ENCODE results near the gene NOC2L. TPM values are rescaled to one million over a fixed set of nuclear protein-coding genes. Genes with fewer than 3 reads are reported as not detected.

NOC2L gene
- polyA plus RNA-seq, 3 donors = 56.1 to 60.0 (median 59.4) TPM

DNA sequence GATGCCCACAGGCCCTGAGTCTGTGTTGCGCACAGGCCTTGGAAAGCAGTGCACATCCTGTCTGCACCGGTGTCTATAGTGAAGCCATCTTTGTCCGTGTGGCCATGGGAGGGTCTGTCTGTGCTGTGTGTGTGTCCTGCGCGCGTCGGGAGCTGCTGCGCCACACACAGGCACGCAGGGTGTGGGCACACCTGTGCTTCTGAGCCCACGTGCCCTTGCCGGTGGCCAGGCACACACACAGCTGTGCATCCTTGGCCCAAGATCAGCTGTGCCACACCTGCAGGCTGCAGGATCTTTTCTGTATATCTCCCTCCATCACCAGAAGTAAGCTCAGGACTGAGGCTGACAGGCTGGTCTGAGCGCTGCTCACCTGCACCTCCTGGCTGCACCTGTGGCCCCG lies 38.5 kb downstream of the NOC2L start:
- DNase-seq (ENCODE audit: low read depth in 3 of 3, low spot score in 2 of 3) = no peak

DNA sequence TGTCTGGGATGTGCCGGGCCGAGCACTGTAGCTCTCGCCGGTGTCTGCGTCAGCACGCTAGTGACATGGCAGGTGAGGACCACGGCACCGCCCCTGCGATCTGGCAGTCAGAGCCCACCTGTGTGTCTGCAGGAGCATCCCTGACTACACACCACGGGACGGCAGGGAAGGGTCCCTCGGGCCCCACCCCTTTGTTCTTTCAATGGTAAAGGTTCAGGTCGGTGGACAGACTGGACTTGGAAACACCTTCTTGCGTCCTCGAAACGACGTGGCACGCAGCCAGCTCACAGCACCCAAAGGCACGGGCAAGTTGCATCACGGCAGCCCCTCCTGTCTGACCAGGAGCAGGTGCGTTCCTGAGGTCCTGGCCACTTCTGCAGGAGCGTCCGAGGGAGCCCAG lies 39.0 kb downstream of the NOC2L start:
- DNase-seq (ENCODE audit: low read depth in 3 of 3, low spot score in 2 of 3) = no peak

GRCh38 chr1:919271-919872 lies 39.7 kb downstream of the NOC2L start:
- no peak for DNase-seq (ENCODE audit: low read depth in 3 of 3, low spot score in 2 of 3)

DNA sequence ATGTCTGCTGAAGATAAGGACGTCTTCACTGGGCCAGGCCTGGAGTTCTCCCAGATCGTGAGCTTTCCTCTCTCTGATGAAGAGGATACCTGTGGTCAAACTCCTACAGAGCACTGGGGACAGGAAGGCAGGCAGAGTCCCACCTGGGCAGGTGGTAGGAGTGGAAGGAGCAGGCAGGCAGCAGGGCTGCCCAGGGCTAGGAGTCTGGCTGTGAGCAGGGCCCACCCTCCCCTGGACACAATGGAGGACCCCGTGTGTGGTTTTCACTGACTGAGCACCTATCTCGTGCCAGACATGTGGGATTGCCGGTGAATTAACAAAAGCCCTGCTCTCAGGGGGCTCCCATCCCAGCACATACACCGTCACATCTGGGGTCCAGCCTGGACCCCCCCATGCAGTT lies 40.2 kb downstream of the NOC2L start:
- no peak for DNase-seq (ENCODE audit: low read depth in 3 of 3, low spot score in 2 of 3)

GRCh38 chr1:918353-918752 lies 40.7 kb downstream of the NOC2L start:
- DNase-seq (ENCODE audit: low read depth in 3 of 3, low spot score in 2 of 3) = no peak

DNA sequence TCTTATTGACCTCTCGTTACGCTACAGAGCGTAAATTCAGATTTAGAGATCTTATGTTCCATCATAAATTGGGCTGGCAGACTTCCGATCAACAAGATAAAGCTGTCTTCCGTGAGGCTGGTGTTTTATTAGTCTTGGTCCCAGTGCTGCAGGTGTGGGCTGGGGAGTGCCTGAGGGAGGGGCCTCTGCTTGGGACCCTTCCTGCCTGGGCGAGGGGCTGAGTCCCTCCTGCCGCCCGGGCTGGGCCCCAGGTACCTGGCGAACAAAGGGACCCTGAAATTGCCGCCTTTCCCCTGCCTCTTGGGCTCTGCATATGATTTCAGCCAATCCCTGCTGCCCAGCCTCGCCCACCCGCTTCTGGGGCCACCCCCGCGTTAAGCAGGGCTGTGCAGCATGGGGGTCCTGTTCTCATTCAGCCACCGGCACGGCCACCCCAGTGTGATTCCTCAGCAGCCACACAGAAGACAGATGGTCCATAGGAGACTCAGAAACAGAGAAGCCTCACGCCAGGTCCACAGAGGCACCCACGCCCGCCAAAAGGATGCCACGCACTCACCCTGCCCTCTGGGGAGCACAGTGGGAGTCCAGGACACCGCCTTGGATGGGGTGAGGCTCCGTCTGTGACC lies 41.5 kb downstream of the NOC2L start:
- DNase-seq (ENCODE audit: low read depth in 3 of 3, low spot score in 2 of 3) = no peak

- DNase-seq (ENCODE audit: low read depth in 3 of 3, low spot score in 2 of 3) = no peak
Observed at GRCh38 chr1:917076-917459, 42.0 kb downstream of the NOC2L start.

- no peak for DNase-seq (ENCODE audit: low read depth in 3 of 3, low spot score in 2 of 3)
Observed at GRCh38 chr1:916173-917075, 42.6 kb downstream of the NOC2L start.

GRCh38 chr1:915295-916172 lies 43.5 kb downstream of the NOC2L start:
- no peak for DNase-seq (ENCODE audit: low read depth in 3 of 3, low spot score in 2 of 3)

- DNase-seq (ENCODE audit: low read depth in 3 of 3, low spot score in 2 of 3) = no peak
Observed at GRCh38 chr1:914891-915280, 44.2 kb downstream of the NOC2L start.

DNA sequence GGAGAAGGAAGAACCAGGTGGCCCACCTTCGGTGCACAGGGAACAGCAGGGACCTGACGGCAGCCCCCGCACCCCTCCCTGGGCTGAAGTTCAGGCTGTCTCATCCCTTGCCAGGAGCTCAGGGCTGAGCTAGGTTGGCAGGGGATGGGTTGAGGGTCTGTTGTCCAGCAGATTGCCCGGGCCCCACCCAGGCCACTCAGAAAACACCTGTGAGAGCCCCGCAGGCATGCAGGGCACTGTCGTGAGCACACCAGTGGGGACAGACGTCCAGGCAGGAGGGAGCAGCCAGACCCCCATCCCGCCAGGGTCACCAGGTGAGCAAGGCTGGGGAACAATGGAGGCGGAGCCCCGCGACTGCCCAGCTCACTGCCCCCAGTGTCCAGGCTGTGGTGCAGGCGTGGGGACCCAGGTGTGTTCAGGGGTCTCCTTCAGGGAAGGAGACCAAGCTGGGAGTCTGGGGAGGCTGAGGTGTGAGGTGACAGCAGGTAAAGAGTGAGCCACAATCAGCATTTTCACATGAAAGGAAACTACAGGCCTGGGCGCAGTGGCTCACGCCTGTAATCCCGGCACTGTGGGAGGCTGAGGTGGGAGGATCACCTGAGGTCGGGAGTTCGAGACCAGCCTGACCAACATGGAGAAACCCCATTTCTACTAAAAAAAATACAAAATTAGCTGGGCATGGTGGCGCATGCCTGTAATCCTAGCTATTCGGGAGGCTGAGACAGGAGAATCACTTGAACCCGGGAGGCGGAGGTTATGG lies 44.7 kb downstream of the NOC2L start:
- DNase-seq (ENCODE audit: low read depth in 3 of 3, low spot score in 2 of 3) = no peak

- no peak for DNase-seq (ENCODE audit: low read depth in 3 of 3, low spot score in 2 of 3)
Observed at GRCh38 chr1:913491-914130, 45.4 kb downstream of the NOC2L start.

DNA sequence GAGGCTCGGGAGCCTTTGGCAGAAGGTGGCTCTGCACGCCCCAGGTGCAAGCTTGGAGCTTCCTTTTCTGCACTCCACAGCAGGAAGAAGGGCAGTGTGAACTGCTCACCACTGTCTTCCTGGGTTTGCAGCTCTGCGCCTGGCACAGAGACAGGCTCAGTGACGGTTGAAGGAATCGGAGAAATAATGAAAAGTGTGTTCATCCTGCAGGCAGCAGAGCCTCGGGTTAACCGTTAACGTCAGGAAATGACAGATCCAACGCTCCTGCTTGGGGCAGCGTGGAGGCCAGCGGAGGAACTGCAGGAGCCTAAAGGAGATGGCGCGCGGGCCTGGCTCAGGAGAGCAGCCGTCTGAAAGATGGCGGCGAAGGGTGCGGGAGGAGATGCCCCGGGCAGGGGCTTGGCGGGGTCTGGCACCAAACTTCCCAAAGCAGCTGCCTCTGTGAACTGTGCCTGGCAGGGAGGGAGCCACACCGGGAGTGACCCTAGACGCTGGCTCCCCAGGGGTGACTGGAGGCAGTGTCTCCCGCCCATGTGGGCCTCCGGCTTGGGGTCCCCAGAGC lies 46.2 kb downstream of the NOC2L start:
- no peak for DNase-seq (ENCODE audit: low read depth in 3 of 3, low spot score in 2 of 3)

GRCh38 chr1:911875-912739 lies 46.9 kb downstream of the NOC2L start:
- DNase-seq (ENCODE audit: low read depth in 3 of 3, low spot score in 2 of 3) = no peak

GRCh38 chr1:910881-911721 lies 48.0 kb downstream of the NOC2L start:
- DNase-seq (ENCODE audit: low read depth in 3 of 3, low spot score in 2 of 3) = no peak

GRCh38 chr1:910311-910880 lies 48.7 kb downstream of the NOC2L start:
- no peak for DNase-seq (ENCODE audit: low read depth in 3 of 3, low spot score in 2 of 3)

DNA sequence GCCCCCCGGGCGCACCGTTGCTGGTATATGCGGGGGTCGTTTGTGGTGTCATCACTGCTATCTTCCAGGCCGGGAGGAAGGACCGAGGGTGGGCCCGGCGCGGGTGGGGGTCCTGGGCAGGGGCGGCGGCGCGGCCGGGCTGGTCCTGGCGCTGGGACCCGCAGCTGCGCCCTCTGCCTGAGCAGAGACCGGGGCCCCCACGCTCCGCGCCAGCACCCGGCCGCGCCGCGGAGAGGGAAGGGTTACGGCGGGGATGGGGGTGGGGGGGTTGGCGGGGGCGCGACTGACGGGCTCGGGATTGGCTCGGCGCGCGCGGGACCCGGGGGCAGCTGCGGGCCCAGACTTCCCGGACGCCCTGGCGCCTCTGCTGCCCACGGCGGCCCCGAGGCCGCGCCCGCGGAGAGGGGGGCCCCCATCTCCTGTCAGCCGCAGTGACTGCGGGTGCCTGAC lies 49.2 kb downstream of the NOC2L start:
- DNase-seq (ENCODE audit: low read depth in 3 of 3, low spot score in 2 of 3) = no peak

All from right renal cortex interstitium (tissue), 3 donors.